HCT116 (cell line): ENCODE results near the gene RGPD6. TPM values are rescaled to one million over a fixed set of nuclear protein-coding genes. Genes with fewer than 3 reads are reported as not detected.
"Not testable (repeated sequence)": the region's sequence is repeated elsewhere in the genome, so short reads cannot be mapped to it uniquely, and the experiment has no call there.

Experiments
- ATAC-seq: fragments of 200-7000 bp; cut with Tn5 transposase; 2 replicates; pipeline ENCODE4 v1.9.1; 2020; ENCODE audit warnings: mild to moderate bottlenecking, moderate library complexity
- BruUV-seq: library from RNA; stranded (reverse); fragments of 400-500 nt; replicated peaks from 2 replicates; lab custom pipeline; 2021; lab: Mats Ljungman, UMichigan
- CTCF ChIA-PET: fragments of 300-600 bp; sonication (Branson Sonifier 250); formaldehyde crosslinking; loops from one replicate; lab custom pipeline; 2021; ENCODE audit warnings: antibody characterized with exemption; lab: Charles Lee
- POLR2A ChIA-PET: fragments of 300-600, 350-600 bp; sonication (Branson Sonifier 250); formaldehyde crosslinking; loops from one replicate; lab custom pipeline; 2021; ENCODE audit warnings: antibody characterized with exemption; lab: Charles Lee
- RAD21 ChIA-PET, 2 experiments: fragments of 300-600 bp; sonication (Branson Sonifier 250); formaldehyde crosslinking; loops; one replicate each; lab custom pipeline; 2023; ENCODE audit warnings: low total read pairs in 2 of 2; ENCODE audit not compliant: uncharacterized antibody in 2 of 2, unreplicated experiment in 2 of 2, low non-redundant PET in 1 of 2; lab: Charles Lee
- DNase-seq: peaks from one replicate; pipeline ENCODE4 v3.0.0-alpha.2; 2010; ENCODE audit warnings: low read depth, low spot score
- H2AFZ ChIP-seq: fragments of 200-600 bp; shearing (Covaris generic), sonication (generic); 2 replicates; pipeline ENCODE4 v1.6.1; 2017; ENCODE audit warnings: low read depth, mixed run types, mixed read lengths, antibody characterized with exemption, low read length; ENCODE audit not compliant: poor library complexity, severe bottlenecking
- H3K27ac ChIP-seq: 2 replicates; pipeline ENCODE4 v1.5.1; 2012; ENCODE audit warnings: low read depth, low read length
- H3K27me3 ChIP-seq: fragments of 200-600 bp; sonication (generic); 2 replicates; pipeline ENCODE4 v1.6.1; 2016; ENCODE audit warnings: mixed run types, low read length, mixed read lengths; ENCODE audit not compliant: insufficient read depth
- H3K36me3 ChIP-seq, 2 experiments: fragments of 200-500 bp in 1 of 2; fragments of 200-600 bp in 1 of 2; sonication (Bioruptor generic) in 1 of 2; sonication (generic) in 1 of 2; 2 replicates each; pipeline versions ENCODE4 v1.5.1 to v1.6.1; 2014 to 2016; ENCODE audit warnings: low read length in 2 of 2, inconsistent platforms in 1 of 2, mixed read lengths in 1 of 2, mixed run types in 1 of 2; ENCODE audit not compliant: insufficient read depth in 2 of 2, control insufficient read depth in 1 of 2
- H3K4me1 ChIP-seq, 2 experiments: fragments of 200-600 bp in 1 of 2; sonication (generic) in 1 of 2; 2 replicates each; pipeline versions ENCODE4 v1.5.1 to v1.6.1; 2012 to 2017; ENCODE audit warnings: low read length in 2 of 2, inconsistent platforms in 1 of 2, mild to moderate bottlenecking in 1 of 2, mixed read lengths in 1 of 2, mixed run types in 1 of 2, moderate library complexity in 1 of 2; ENCODE audit not compliant: insufficient read depth in 2 of 2, control insufficient read depth in 1 of 2
- H3K4me2 ChIP-seq: fragments of 200-600 bp; sonication (generic); 2 replicates; pipeline ENCODE4 v1.6.1; 2017; ENCODE audit warnings: mixed run types, low read length, mixed read lengths
- H3K4me3 ChIP-seq, 2 experiments: fragments of 200-600 bp in 1 of 2; sonication (generic) in 1 of 2; replicated peaks in 1 of 2; 2 replicates each; pipeline ENCODE4 v1.5.1; 2011 to 2016; ENCODE audit warnings: low read length in 2 of 2, control low read depth in 1 of 2, low read depth in 1 of 2, mild to moderate bottlenecking in 1 of 2, mixed read lengths in 1 of 2, mixed run types in 1 of 2
- H3K79me2 ChIP-seq: fragments of 200-600 bp; sonication (generic); 2 replicates; pipeline ENCODE4 v1.6.1; 2017; ENCODE audit warnings: mild to moderate bottlenecking, mixed run types, low read length, moderate library complexity, mixed read lengths; ENCODE audit not compliant: insufficient read depth
- H3K9ac ChIP-seq: fragments of 200-600 bp; sonication (generic); 2 replicates; pipeline ENCODE4 v1.6.1; 2016; ENCODE audit warnings: low read length, mixed read lengths
- H3K9me2 ChIP-seq: fragments of 200-600 bp; sonication (generic), shearing (Covaris generic); 2 replicates; pipeline ENCODE4 v1.6.1; 2017; ENCODE audit warnings: mixed run types, mild to moderate bottlenecking, moderate library complexity; ENCODE audit not compliant: insufficient read depth
- H3K9me3 ChIP-seq, 2 experiments: fragments of 200-500 bp in 1 of 2; fragments of 200-600 bp in 1 of 2; sonication (Bioruptor generic) in 1 of 2; sonication (generic) in 1 of 2; 2 replicates each; pipeline ENCODE4 v1.6.1; 2014 to 2017; ENCODE audit warnings: low read length in 2 of 2, mixed read lengths in 2 of 2, inconsistent platforms in 1 of 2, low read depth in 1 of 2, mild to moderate bottlenecking in 1 of 2, mixed run types in 1 of 2, moderate library complexity in 1 of 2; ENCODE audit not compliant: control insufficient read depth in 1 of 2, insufficient read depth in 1 of 2
- H4K20me1 ChIP-seq: fragments of 200-600 bp; sonication (generic), shearing (Covaris generic); 2 replicates; pipeline ENCODE4 v1.6.1; 2017; ENCODE audit warnings: mixed run types, mild to moderate bottlenecking, moderate library complexity; ENCODE audit not compliant: insufficient read depth
- intact Hi-C: fragments of 100-400 bp; cut with micrococcal nuclease; formaldehyde crosslinking; loops from 2 replicates; pipeline ENCODE4 v1.10.0; 2022
- total RNA-seq: library from RNA; stranded (reverse); gene quantifications from one replicate; pipeline ENCODE4 v1.2.1, GENCODE V29; 2021; ENCODE audit not compliant: unreplicated experiment

Gene RGPD6
- total RNA-seq, 1 experiment from 2014 or later: 17.7 TPM

DNA sequence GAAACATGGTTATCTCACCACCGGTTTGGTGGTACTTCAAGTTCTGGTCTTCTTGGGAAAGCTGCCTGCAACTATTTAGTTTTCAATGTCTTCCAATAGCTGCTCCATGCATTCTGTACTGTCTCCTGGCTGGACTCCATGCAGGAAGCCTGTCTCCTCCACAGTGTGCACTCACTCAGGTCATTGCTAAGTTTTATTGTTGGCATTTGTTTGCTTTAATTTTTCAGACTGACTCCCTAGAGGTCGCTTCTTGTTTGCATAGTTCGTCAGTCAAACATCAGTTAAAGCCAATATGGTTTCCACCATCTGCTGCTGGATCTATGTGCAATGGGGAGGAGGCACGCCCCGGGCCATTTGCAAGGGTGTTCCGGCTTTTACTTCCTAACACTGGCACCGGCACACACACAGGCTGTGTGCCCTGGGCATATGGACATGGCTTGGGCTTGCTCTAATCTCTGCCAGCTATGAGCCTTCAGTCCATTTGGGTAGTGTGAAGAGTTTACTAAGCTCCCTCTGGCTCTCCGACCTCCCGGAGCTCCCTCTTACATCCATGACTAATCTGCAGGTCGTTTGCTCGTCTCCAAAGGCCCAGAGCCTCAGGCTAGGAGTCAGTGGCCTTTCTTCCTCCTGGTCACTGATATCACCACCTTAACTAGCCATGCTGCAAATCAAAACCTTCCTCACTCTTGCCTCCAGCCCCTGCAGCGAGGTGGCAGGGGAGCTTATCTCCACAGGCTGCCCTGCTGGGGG lies 2.4 kb upstream of the RGPD6 start:
- H3K27ac ChIP-seq, H3K79me2 ChIP-seq, H3K9ac ChIP-seq, RAD21 ChIA-PET, H3K4me3 ChIP-seq, H3K36me3 ChIP-seq, ATAC-seq, H3K4me1 ChIP-seq, BruUV-seq, H3K4me2 ChIP-seq, CTCF ChIA-PET, H4K20me1 ChIP-seq, H3K9me2 ChIP-seq, H3K9me3 ChIP-seq, H3K27me3 ChIP-seq, intact Hi-C loops, POLR2A ChIA-PET, H2AFZ ChIP-seq, DNase-seq: not testable (repeated sequence)

DNA sequence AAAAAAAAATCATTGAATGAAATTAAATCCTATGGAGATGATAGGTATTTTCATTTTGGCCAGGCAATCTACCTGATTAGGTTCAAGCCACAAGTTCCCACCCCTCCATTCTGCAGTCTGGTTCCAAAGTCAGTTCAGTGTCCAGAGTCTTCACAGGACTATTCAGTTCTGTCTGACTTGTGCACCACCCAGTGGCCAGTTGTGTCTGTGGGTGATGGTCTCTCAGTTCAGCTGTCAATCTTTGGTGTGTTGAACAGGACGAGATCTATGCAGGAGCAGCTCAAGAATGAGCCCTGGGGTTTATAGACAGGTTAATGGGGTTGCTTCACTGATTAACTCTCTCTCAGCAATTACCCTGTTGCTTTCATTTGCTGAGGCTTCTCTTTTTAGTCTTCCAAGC lies 1.4 kb upstream of the RGPD6 start:
- H4K20me1 ChIP-seq, H3K9ac ChIP-seq, H3K4me2 ChIP-seq, H3K36me3 ChIP-seq, H3K27ac ChIP-seq, H2AFZ ChIP-seq, H3K4me1 ChIP-seq, CTCF ChIA-PET, DNase-seq, H3K4me3 ChIP-seq, H3K9me3 ChIP-seq, intact Hi-C loops, H3K79me2 ChIP-seq, RAD21 ChIA-PET, BruUV-seq, H3K27me3 ChIP-seq, POLR2A ChIA-PET, H3K9me2 ChIP-seq: not testable (repeated sequence)
- peak; percentile 80 for ATAC-seq

DNA sequence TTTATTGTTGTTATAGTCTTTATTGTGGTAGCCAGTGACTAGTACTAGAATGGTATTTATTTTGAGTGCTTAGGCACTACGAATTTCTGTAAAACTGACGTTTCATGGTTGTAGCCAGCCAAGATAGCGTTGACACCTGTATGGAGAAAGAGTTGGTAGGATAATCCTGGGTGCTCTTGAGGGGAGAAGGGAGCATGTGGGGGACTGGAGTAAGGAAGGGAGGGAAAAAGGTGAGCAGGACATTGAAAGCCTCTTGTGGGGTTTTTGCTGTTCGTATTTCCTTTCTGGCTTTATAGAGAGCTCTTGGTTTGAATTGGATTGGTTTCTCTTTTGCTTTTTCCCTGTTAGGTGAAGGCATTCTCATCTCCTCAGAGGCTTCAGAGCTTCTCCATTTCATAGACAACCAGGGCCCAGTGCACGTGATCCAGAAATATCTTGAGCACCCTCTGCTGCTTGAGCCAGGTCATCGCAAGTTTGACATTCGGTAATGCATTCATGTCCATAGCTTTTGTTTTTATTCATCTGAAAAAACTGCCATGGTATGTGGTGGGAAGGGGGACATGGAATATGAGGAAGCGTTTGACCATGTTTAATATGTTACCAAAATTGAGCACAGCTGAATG lies 77.2 kb downstream of the RGPD6 start:
- H3K36me3 ChIP-seq, H3K27ac ChIP-seq, H3K79me2 ChIP-seq, H3K27me3 ChIP-seq, DNase-seq, POLR2A ChIA-PET, H3K4me3 ChIP-seq, BruUV-seq, H3K4me1 ChIP-seq, H3K9me2 ChIP-seq, H3K9me3 ChIP-seq, intact Hi-C loops, H3K9ac ChIP-seq, H4K20me1 ChIP-seq, RAD21 ChIA-PET, H2AFZ ChIP-seq, H3K4me2 ChIP-seq, CTCF ChIA-PET: not testable (repeated sequence)
- peak; percentile 95 for ATAC-seq

GRCh38 chr2:110496027-110496426 lies 81.0 kb downstream of the RGPD6 start:
- DNase-seq, H3K4me3 ChIP-seq, H3K36me3 ChIP-seq, BruUV-seq, H3K4me2 ChIP-seq, H3K4me1 ChIP-seq, intact Hi-C loops, POLR2A ChIA-PET, CTCF ChIA-PET, ATAC-seq, H3K9me3 ChIP-seq, H3K27ac ChIP-seq, RAD21 ChIA-PET, H3K9ac ChIP-seq, H3K9me2 ChIP-seq, H3K79me2 ChIP-seq, H4K20me1 ChIP-seq, H2AFZ ChIP-seq, H3K27me3 ChIP-seq: not testable (repeated sequence)
